Measurements from ENCODE around the gene SH2D7. TPM values are rescaled to one million over a fixed set of nuclear protein-coding genes. Genes with fewer than 3 reads are reported as not detected.

SH2D7 gene
- polyA plus RNA-seq, 1 donor (not counting 4 experiments of a cell fraction or from before 2014, with no cell fraction given): not detected

DNA sequence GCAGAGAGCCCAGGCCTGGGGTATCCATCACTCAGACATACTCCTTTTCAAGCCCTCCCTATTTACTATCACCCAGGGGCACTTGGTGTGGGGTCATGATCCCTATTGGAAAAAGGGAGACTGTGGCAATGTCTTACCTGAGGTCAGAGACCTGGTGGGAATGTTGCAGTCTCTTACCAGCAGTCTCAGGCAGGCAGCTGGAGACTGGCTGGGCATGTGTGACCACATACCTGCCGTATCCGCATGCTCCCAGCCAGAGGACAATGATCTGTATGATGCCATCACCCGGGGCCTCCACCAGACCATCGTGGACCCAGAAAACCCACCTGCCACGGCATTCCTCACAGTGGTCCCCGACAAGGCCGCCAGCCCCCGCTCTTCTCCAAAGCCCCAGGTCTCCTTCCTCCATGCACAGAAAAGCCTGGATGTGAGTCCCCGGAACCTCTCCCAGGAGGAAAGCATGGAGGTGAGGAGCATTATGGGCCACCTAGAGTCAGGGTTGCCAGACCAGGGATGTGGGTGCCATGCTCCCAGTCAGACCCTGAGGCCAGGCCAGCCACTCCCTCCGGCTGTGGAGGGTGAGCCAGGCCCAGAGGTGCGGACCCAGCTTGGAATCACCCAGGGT is 5.9 kb downstream of the SH2D7 start:
- Histone ChIP-seq H3K27ac (ENCODE audit: control insufficient read depth, insufficient read depth, low read length) (no peak overlapping the region), H4K20me1 (ENCODE audit: control insufficient read depth, extremely low read depth, insufficient read depth, low read length) (no peaks in the 10 kb centered on the region), H3K4me2 (ENCODE audit: control insufficient read depth, extremely low read depth, insufficient read depth, low read depth, low read length) (no peak overlapping the region), H3K9me1 (ENCODE audit: control insufficient read depth, extremely low read depth, insufficient read depth, low read length) (no peaks in the 10 kb centered on the region), H3K27me3 (ENCODE audit: control insufficient read depth, extremely low read depth, insufficient read depth, low read length) (no peaks in the 10 kb centered on the region), H3K9ac (ENCODE audit: control insufficient read depth, extremely low read depth, insufficient read depth, low read length) (no peak overlapping the region), H3K36me3 (ENCODE audit: control insufficient read depth in 2 of 2, extremely low read depth in 1 of 2, insufficient read depth in 2 of 2, low read length in 2 of 2) (no peaks in the 10 kb centered on the region), H3K9me3 (ENCODE audit: control insufficient read depth, low read depth, low read length) (no peaks in the 10 kb centered on the region), H3K4me1 (ENCODE audit: control insufficient read depth, extremely low read depth, insufficient read depth, low read length) (no peaks in the 10 kb centered on the region), H3K4me3 (ENCODE audit: control insufficient read depth in 2 of 3, extremely low read depth in 1 of 3, insufficient read depth in 2 of 3, low read depth in 1 of 3, low read length in 3 of 3) (no peak overlapping the region), H2AFZ (ENCODE audit: control insufficient read depth, low read length) (no peak overlapping the region), H3K79me2 (ENCODE audit: control insufficient read depth, insufficient read depth, low read length) (no peaks in the 10 kb centered on the region)
- TF ChIP-seq EZH2 (IDR thresholded peaks at IDR 0.05; ENCODE audit: low read length): no peak
- TF ChIP-seq, protein P1, sequence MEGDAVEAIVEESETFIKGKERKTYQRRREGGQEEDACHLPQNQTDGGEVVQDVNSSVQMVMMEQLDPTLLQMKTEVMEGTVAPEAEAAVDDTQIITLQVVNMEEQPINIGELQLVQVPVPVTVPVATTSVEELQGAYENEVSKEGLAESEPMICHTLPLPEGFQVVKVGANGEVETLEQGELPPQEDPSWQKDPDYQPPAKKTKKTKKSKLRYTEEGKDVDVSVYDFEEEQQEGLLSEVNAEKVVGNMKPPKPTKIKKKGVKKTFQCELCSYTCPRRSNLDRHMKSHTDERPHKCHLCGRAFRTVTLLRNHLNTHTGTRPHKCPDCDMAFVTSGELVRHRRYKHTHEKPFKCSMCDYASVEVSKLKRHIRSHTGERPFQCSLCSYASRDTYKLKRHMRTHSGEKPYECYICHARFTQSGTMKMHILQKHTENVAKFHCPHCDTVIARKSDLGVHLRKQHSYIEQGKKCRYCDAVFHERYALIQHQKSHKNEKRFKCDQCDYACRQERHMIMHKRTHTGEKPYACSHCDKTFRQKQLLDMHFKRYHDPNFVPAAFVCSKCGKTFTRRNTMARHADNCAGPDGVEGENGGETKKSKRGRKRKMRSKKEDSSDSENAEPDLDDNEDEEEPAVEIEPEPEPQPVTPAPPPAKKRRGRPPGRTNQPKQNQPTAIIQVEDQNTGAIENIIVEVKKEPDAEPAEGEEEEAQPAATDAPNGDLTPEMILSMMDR (optimal IDR thresholded peaks at IDR 0.05 in 1 of 3, IDR thresholded peaks at IDR 0.05 in 1 of 3, conservative IDR thresholded peaks at IDR 0.05 in 1 of 3; ENCODE audit: extremely low read depth in 1 of 3, insufficient read depth in 2 of 3, low read length in 3 of 3): no peak
- DNase-seq (ENCODE audit: low read depth, low spot score) (no peak), FAIRE-seq (no peak)
- dilution Hi-C loops (cut with MboI; ENCODE audit: extremely low pct_ligation_motif_present, low sequenced_read_pairs): no loop called here

DNA sequence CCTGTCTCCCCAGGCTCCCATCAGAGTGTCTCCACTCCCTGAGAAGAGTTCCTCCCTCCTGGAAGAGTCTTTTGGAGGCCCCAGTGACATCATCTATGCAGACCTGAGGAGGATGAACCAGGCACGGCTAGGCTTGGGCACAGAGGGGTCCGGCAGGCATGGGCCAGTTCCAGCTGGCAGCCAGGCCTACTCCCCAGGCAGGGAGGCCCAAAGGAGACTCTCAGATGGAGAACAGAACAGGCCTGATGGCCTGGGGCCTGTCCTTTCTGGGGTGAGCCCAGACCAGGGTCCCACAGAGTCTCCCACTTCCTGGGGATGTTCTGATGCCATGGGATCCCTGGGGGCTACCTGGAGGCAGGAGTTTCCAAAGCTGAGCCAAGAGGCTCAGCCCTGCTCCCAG is 8.5 kb downstream of the SH2D7 start:
- Histone ChIP-seq H3K79me2 (ENCODE audit: control insufficient read depth, insufficient read depth, low read length) (no peaks in the 10 kb centered on the region), H3K9me3 (ENCODE audit: control insufficient read depth, low read depth, low read length) (no peaks in the 10 kb centered on the region), H3K27me3 (ENCODE audit: control insufficient read depth, extremely low read depth, insufficient read depth, low read length) (no peaks in the 10 kb centered on the region), H3K27ac (ENCODE audit: control insufficient read depth, insufficient read depth, low read length) (no peak overlapping the region), H2AFZ (ENCODE audit: control insufficient read depth, low read length) (no peak overlapping the region), H3K4me2 (ENCODE audit: control insufficient read depth, extremely low read depth, insufficient read depth, low read depth, low read length) (no peak overlapping the region), H3K36me3 (ENCODE audit: control insufficient read depth in 2 of 2, extremely low read depth in 1 of 2, insufficient read depth in 2 of 2, low read length in 2 of 2) (no peaks in the 10 kb centered on the region), H3K4me3 (ENCODE audit: control insufficient read depth in 2 of 3, extremely low read depth in 1 of 3, insufficient read depth in 2 of 3, low read depth in 1 of 3, low read length in 3 of 3) (no peak overlapping the region), H3K9ac (ENCODE audit: control insufficient read depth, extremely low read depth, insufficient read depth, low read length) (no peak overlapping the region), H3K4me1 (ENCODE audit: control insufficient read depth, extremely low read depth, insufficient read depth, low read length) (no peaks in the 10 kb centered on the region), H3K9me1 (ENCODE audit: control insufficient read depth, extremely low read depth, insufficient read depth, low read length) (no peaks in the 10 kb centered on the region), H4K20me1 (ENCODE audit: control insufficient read depth, extremely low read depth, insufficient read depth, low read length) (no peaks in the 10 kb centered on the region)
- dilution Hi-C loops (cut with MboI; ENCODE audit: extremely low pct_ligation_motif_present, low sequenced_read_pairs): no loop called here
- FAIRE-seq: no peak
- no peak for DNase-seq (ENCODE audit: low read depth, low spot score)
- TF ChIP-seq, protein P1 (optimal IDR thresholded peaks at IDR 0.05 in 1 of 3, IDR thresholded peaks at IDR 0.05 in 1 of 3, conservative IDR thresholded peaks at IDR 0.05 in 1 of 3; ENCODE audit: extremely low read depth in 1 of 3, insufficient read depth in 2 of 3, low read length in 3 of 3): no peak
- TF ChIP-seq EZH2 (IDR thresholded peaks at IDR 0.05; ENCODE audit: low read length): no peak

Measured in keratinocyte (primary cell).